HCT116 (cell line): Measurements from ENCODE around the gene SCFD1. TPM values are rescaled to one million over a fixed set of nuclear protein-coding genes. Genes with fewer than 3 reads are reported as not detected.
A peak's percentile ranks its signal among the peaks of the same experiment; 100 is the strongest.

Experiments
- ATAC-seq: fragments of 200-7000 bp; cut with Tn5 transposase; 2 replicates; pipeline ENCODE4 v1.9.1; 2020; ENCODE audit warnings: mild to moderate bottlenecking, moderate library complexity
- BruUV-seq: library from RNA; stranded (reverse); fragments of 400-500 nt; replicated peaks from 2 replicates; lab custom pipeline; 2021; lab: Mats Ljungman, UMichigan
- CTCF ChIA-PET: fragments of 300-600 bp; sonication (Branson Sonifier 250); formaldehyde crosslinking; loops from one replicate; lab custom pipeline; 2021; ENCODE audit warnings: antibody characterized with exemption; lab: Charles Lee
- POLR2A ChIA-PET: fragments of 300-600, 350-600 bp; sonication (Branson Sonifier 250); formaldehyde crosslinking; loops from one replicate; lab custom pipeline; 2021; ENCODE audit warnings: antibody characterized with exemption; lab: Charles Lee
- RAD21 ChIA-PET, 2 experiments: fragments of 300-600 bp; sonication (Branson Sonifier 250); formaldehyde crosslinking; loops; one replicate each; lab custom pipeline; 2023; ENCODE audit warnings: low total read pairs in 2 of 2; ENCODE audit not compliant: uncharacterized antibody in 2 of 2, unreplicated experiment in 2 of 2, low non-redundant PET in 1 of 2; lab: Charles Lee
- DNase-seq: peaks from one replicate; pipeline ENCODE4 v3.0.0-alpha.2; 2010; ENCODE audit warnings: low read depth, low spot score
- H2AFZ ChIP-seq: fragments of 200-600 bp; shearing (Covaris generic), sonication (generic); 2 replicates; pipeline ENCODE4 v1.6.1; 2017; ENCODE audit warnings: low read depth, mixed run types, mixed read lengths, antibody characterized with exemption, low read length; ENCODE audit not compliant: poor library complexity, severe bottlenecking
- H3K27ac ChIP-seq: 2 replicates; pipeline ENCODE4 v1.5.1; 2012; ENCODE audit warnings: low read depth, low read length
- H3K27me3 ChIP-seq: fragments of 200-600 bp; sonication (generic); 2 replicates; pipeline ENCODE4 v1.6.1; 2016; ENCODE audit warnings: mixed run types, low read length, mixed read lengths; ENCODE audit not compliant: insufficient read depth
- H3K36me3 ChIP-seq, 2 experiments: fragments of 200-500 bp in 1 of 2; fragments of 200-600 bp in 1 of 2; sonication (Bioruptor generic) in 1 of 2; sonication (generic) in 1 of 2; 2 replicates each; pipeline versions ENCODE4 v1.5.1 to v1.6.1; 2014 to 2016; ENCODE audit warnings: low read length in 2 of 2, inconsistent platforms in 1 of 2, mixed read lengths in 1 of 2, mixed run types in 1 of 2; ENCODE audit not compliant: insufficient read depth in 2 of 2, control insufficient read depth in 1 of 2
- H3K4me1 ChIP-seq, 2 experiments: fragments of 200-600 bp in 1 of 2; sonication (generic) in 1 of 2; 2 replicates each; pipeline versions ENCODE4 v1.5.1 to v1.6.1; 2012 to 2017; ENCODE audit warnings: low read length in 2 of 2, inconsistent platforms in 1 of 2, mild to moderate bottlenecking in 1 of 2, mixed read lengths in 1 of 2, mixed run types in 1 of 2, moderate library complexity in 1 of 2; ENCODE audit not compliant: insufficient read depth in 2 of 2, control insufficient read depth in 1 of 2
- H3K4me2 ChIP-seq: fragments of 200-600 bp; sonication (generic); 2 replicates; pipeline ENCODE4 v1.6.1; 2017; ENCODE audit warnings: mixed run types, low read length, mixed read lengths
- H3K4me3 ChIP-seq, 2 experiments: fragments of 200-600 bp in 1 of 2; sonication (generic) in 1 of 2; replicated peaks in 1 of 2; 2 replicates each; pipeline ENCODE4 v1.5.1; 2011 to 2016; ENCODE audit warnings: low read length in 2 of 2, control low read depth in 1 of 2, low read depth in 1 of 2, mild to moderate bottlenecking in 1 of 2, mixed read lengths in 1 of 2, mixed run types in 1 of 2
- H3K79me2 ChIP-seq: fragments of 200-600 bp; sonication (generic); 2 replicates; pipeline ENCODE4 v1.6.1; 2017; ENCODE audit warnings: mild to moderate bottlenecking, mixed run types, low read length, moderate library complexity, mixed read lengths; ENCODE audit not compliant: insufficient read depth
- H3K9ac ChIP-seq: fragments of 200-600 bp; sonication (generic); 2 replicates; pipeline ENCODE4 v1.6.1; 2016; ENCODE audit warnings: low read length, mixed read lengths
- H3K9me2 ChIP-seq: fragments of 200-600 bp; sonication (generic), shearing (Covaris generic); 2 replicates; pipeline ENCODE4 v1.6.1; 2017; ENCODE audit warnings: mixed run types, mild to moderate bottlenecking, moderate library complexity; ENCODE audit not compliant: insufficient read depth
- H3K9me3 ChIP-seq, 2 experiments: fragments of 200-500 bp in 1 of 2; fragments of 200-600 bp in 1 of 2; sonication (Bioruptor generic) in 1 of 2; sonication (generic) in 1 of 2; 2 replicates each; pipeline ENCODE4 v1.6.1; 2014 to 2017; ENCODE audit warnings: low read length in 2 of 2, mixed read lengths in 2 of 2, inconsistent platforms in 1 of 2, low read depth in 1 of 2, mild to moderate bottlenecking in 1 of 2, mixed run types in 1 of 2, moderate library complexity in 1 of 2; ENCODE audit not compliant: control insufficient read depth in 1 of 2, insufficient read depth in 1 of 2
- H4K20me1 ChIP-seq: fragments of 200-600 bp; sonication (generic), shearing (Covaris generic); 2 replicates; pipeline ENCODE4 v1.6.1; 2017; ENCODE audit warnings: mixed run types, mild to moderate bottlenecking, moderate library complexity; ENCODE audit not compliant: insufficient read depth
- CBX3 ChIP-seq: IDR thresholded peaks from 2 replicates; pipeline ENCODE4 v1.6.1; 2012; ENCODE audit warnings: low read depth
- CEBPB ChIP-seq: IDR thresholded peaks from 2 replicates; pipeline ENCODE4 v1.6.1; 2012; ENCODE audit warnings: low read depth
- EZH2 ChIP-seq: fragments of 200-600 bp; sonication (generic); IDR thresholded peaks from 2 replicates; pipeline ENCODE4 v1.6.1; 2017; ENCODE audit warnings: antibody characterized with exemption, mixed run types
- EZH2phosphoT487 ChIP-seq: fragments of 200-600 bp; IDR thresholded peaks from 2 replicates; pipeline ENCODE4 v1.6.1; 2018; ENCODE audit warnings: antibody characterized with exemption, borderline replicate concordance
- FOSL1 ChIP-seq: IDR thresholded peaks from 2 replicates; pipeline ENCODE4 v1.6.1; 2012; ENCODE audit warnings: low read depth
- POLR2A ChIP-seq: IDR thresholded peaks from 2 replicates; pipeline ENCODE4 v1.7.0; 2011; ENCODE audit warnings: borderline replicate concordance; ENCODE audit not compliant: insufficient read depth, insufficient read length; ENCODE audit errors: extremely low read depth
- POLR2AphosphoS5 ChIP-seq: IDR thresholded peaks from 2 replicates; pipeline ENCODE4 v1.6.1; 2011; ENCODE audit warnings: mild to moderate bottlenecking, low read depth, low read length, moderate library complexity
- SP1 ChIP-seq: IDR thresholded peaks from 2 replicates; pipeline ENCODE4 v1.6.1; 2012; ENCODE audit warnings: low read depth
- ZFX ChIP-seq: fragments of 450-650 bp; IDR thresholded peaks from 2 replicates; pipeline ENCODE4 v1.6.1; 2017
- intact Hi-C: fragments of 100-400 bp; cut with micrococcal nuclease; formaldehyde crosslinking; loops from 2 replicates; pipeline ENCODE4 v1.10.0; 2022
- total RNA-seq: library from RNA; stranded (reverse); gene quantifications from one replicate; pipeline ENCODE4 v1.2.1, GENCODE V29; 2021; ENCODE audit not compliant: unreplicated experiment
- TF ChIP-seq, protein P1 (sequence below): IDR thresholded peaks from 2 replicates; pipeline ENCODE4 v1.6.1; 2011; ENCODE audit warnings: mild to moderate bottlenecking, low read length, moderate library complexity; ENCODE audit not compliant: insufficient replicate concordance; ENCODE audit errors: extremely low read depth
- TF ChIP-seq, protein P2 (sequence below): IDR thresholded peaks from 2 replicates; pipeline ENCODE4 v1.6.1; 2012

SCFD1 gene
- total RNA-seq, 1 experiment from 2014 or later, result 71.1 TPM

DNA sequence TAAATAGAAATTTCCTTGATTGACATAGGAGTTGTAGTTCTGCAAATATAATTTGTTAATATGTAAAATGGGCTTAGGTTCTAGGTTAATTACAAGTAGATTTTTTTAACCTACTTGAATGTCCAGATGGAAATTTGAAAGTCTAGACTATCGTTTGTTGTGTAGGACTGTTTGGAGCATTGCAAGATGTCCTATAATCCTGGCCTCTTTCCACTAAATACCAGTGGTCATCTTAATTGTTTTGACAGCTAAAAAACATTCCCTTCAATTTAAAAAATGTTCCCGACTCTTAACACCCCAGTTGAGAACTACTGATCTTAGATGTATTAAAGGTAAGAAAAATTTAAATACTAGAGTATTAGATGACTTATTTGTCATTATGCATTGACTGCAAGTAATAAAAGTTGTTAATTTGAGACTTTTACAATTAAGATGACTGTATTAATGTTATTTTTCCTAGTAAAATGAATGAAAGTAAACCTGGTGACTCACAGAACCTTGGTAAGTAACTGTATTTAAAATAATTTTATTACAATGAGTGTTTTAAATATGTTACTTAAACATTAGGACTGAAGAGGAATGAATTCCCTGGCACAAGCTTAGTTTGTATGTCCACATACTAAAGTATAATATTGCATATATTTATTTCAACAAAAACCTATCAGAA is 41.4 kb upstream of the SCFD1 start (continued):
- TF ChIP-seq, protein P1, sequence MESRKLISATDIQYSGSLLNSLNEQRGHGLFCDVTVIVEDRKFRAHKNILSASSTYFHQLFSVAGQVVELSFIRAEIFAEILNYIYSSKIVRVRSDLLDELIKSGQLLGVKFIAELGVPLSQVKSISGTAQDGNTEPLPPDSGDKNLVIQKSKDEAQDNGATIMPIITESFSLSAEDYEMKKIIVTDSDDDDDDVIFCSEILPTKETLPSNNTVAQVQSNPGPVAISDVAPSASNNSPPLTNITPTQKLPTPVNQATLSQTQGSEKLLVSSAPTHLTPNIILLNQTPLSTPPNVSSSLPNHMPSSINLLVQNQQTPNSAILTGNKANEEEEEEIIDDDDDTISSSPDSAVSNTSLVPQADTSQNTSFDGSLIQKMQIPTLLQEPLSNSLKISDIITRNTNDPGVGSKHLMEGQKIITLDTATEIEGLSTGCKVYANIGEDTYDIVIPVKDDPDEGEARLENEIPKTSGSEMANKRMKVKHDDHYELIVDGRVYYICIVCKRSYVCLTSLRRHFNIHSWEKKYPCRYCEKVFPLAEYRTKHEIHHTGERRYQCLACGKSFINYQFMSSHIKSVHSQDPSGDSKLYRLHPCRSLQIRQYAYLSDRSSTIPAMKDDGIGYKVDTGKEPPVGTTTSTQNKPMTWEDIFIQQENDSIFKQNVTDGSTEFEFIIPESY, result no peak
- TF ChIP-seq CBX3, result no peak
- TF ChIP-seq, protein P2, sequence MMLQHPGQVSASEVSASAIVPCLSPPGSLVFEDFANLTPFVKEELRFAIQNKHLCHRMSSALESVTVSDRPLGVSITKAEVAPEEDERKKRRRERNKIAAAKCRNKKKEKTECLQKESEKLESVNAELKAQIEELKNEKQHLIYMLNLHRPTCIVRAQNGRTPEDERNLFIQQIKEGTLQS, result no peak

DNA sequence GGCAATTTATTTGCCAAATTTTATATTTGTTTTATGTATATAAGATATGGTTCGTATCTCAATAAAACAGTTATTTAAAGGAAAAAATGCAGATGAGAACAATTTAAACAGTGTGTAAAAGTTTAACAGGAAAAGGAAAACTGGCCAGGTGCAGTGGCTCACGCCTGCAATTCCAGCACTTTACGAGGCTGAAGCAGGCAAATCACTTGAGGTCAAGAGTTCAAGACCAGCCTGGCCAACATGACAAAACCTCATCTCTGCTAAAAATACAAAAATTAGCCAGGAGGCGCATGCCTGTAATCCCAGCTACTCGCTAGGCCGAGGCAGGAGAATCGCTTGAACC is 40.9 kb upstream of the SCFD1 start:
- Histone ChIP-seq H2AFZ (no peak overlapping the region), H3K4me3 (no peak overlapping the region), H3K9ac (no peak overlapping the region), H3K4me2 (no peak overlapping the region), H3K27ac (no peak overlapping the region), H3K4me1 (no peaks in the 10 kb centered on the region), H4K20me1 (peaks cover 17% of the 10 kb centered on the region; the same call in 1 of the 2 replicates), H3K36me3 (0 out of 4 replicates have a peak, but pooled peaks cover 2 to 5% of the 10 kb centered on the region in 2 experiments), H3K9me2 (no peaks in the 10 kb centered on the region), H3K27me3 (no peaks in the 10 kb centered on the region), H3K79me2 (peaks cover 100% of the 10 kb centered on the region), H3K9me3 (no peaks in the 10 kb centered on the region)
- DNase-seq (no peak), ATAC-seq (no peak)
- ChIA-PET CTCF (no interaction called here), POLR2A (no interaction called here), RAD21 (no interaction called here)
- TF ChIP-seq POLR2A (no peak), CBX3 (no peak)
- intact Hi-C loops, result no loop called here
- no TSS peak for BruUV-seq

DNA sequence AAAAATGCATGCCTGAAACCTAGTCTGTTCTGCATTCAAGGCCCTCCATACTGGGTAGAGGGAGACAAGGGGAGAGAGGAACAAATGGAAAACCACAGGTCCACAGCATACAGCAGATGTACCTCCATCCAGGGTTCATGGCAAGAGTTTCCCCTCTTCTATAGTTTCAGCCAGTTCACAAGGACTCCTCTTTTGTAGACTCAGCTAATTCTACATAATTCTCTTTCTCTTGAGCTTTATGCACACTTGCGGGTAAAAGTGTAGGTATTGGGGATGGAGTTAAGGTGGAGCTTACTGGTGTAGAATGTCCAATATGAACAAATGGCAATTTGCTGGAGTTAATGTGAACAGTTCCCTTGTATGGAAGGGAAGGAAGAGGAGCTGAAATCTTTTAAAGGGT is 39.7 kb upstream of the SCFD1 start:
- ATAC-seq (no peak), DNase-seq (no peak)
- ChIA-PET RAD21 (no interaction called here), CTCF (no interaction called here), POLR2A (no interaction called here)
- Histone ChIP-seq H3K4me1 (no peaks in the 10 kb centered on the region), H3K27me3 (no peaks in the 10 kb centered on the region), H3K9ac (no peak overlapping the region), H2AFZ (no peak overlapping the region), H3K4me2 (no peak overlapping the region), H3K9me3 (no peaks in the 10 kb centered on the region), H3K9me2 (no peaks in the 10 kb centered on the region), H3K79me2 (peaks cover 100% of the 10 kb centered on the region), H3K36me3 (peaks cover 4 to 12% of the 10 kb centered on the region in 2 experiments; a peak in 3 of 4 replicates), H3K4me3 (no peak overlapping the region), H3K27ac (no peak overlapping the region), H4K20me1 (peaks cover 17% of the 10 kb centered on the region; the same call in 1 of the 2 replicates)
- intact Hi-C loops, result no loop called here
- TSS peak; percentile 11 for BruUV-seq
- TF ChIP-seq EZH2 (no peak), POLR2A (no peak), CEBPB (no peak), ZFX (no peak), POLR2AphosphoS5 (no peak), EZH2phosphoT487 (no peak), FOSL1 (no peak), CBX3 (no peak), SP1 (no peak)
- TF ChIP-seq, protein P2, result no peak
